Neural progenitor cell (in vitro differentiated cells): Measurements from ENCODE around the gene GABRA4. TPM values are rescaled to one million over a fixed set of nuclear protein-coding genes. Genes with fewer than 3 reads are reported as not detected.

ENCODE experiments used
- DNase-seq: peaks from one replicate; pipeline ENCODE4 v3.0.0-alpha.2; 2016; ENCODE audit warnings: low spot score
- H2AFZ ChIP-seq: fragments of 200-600 bp; sonication (generic); replicated peaks from 2 replicates; pipeline ENCODE4 v1.6.1; 2016; ENCODE audit warnings: antibody characterized with exemption
- H3F3A ChIP-seq: fragments of 200-600 bp; sonication (generic); 2 replicates; pipeline ENCODE4 v1.6.1; 2016; ENCODE audit warnings: antibody characterized with exemption, low read depth
- H3K27ac ChIP-seq: fragments of 200-600 bp; sonication (generic); 2 replicates; pipeline ENCODE4 v1.5.1; 2016; ENCODE audit warnings: mild to moderate bottlenecking
- H3K27me3 ChIP-seq: fragments of 200-600 bp; sonication (generic); 2 replicates; pipeline ENCODE4 v1.6.1; 2016; ENCODE audit warnings: mild to moderate bottlenecking, moderate library complexity
- H3K36me3 ChIP-seq: fragments of 200-600 bp; sonication (generic); 2 replicates; pipeline ENCODE4 v1.5.1; 2016
- H3K4me1 ChIP-seq: fragments of 200-600 bp; sonication (generic); 2 replicates; pipeline ENCODE4 v1.6.1; 2016; ENCODE audit warnings: mixed run types
- H3K4me2 ChIP-seq: fragments of 200-600 bp; sonication (generic); 2 replicates; pipeline ENCODE4 v1.6.1; 2016
- H3K4me3 ChIP-seq: fragments of 200-600 bp; sonication (generic); 2 replicates; pipeline ENCODE4 v1.5.1; 2016
- H3K79me2 ChIP-seq: fragments of 200-600 bp; sonication (generic); 2 replicates; pipeline ENCODE4 v1.6.1; 2016; ENCODE audit warnings: low read depth
- H3K9ac ChIP-seq: fragments of 200-600 bp; sonication (generic); 2 replicates; pipeline ENCODE4 v1.6.1; 2016
- H3K9me3 ChIP-seq: fragments of 200-600 bp; sonication (generic); 2 replicates; pipeline ENCODE4 v1.5.1; 2016; ENCODE audit warnings: low read depth
- H4K20me1 ChIP-seq: fragments of 200-600 bp; sonication (generic); 2 replicates; pipeline ENCODE4 v1.6.1; 2016; ENCODE audit warnings: low read depth
- H3K27ac Mint-ChIP-seq: 3 replicates; pipeline ENCODE4 v1.8.0; 2021; ENCODE audit warnings: mixed read lengths
- H3K27me3 Mint-ChIP-seq: 2 replicates; pipeline ENCODE4 v1.8.0; 2022; ENCODE audit warnings: low read depth, mild to moderate bottlenecking, inconsistent platforms, moderate library complexity, mixed read lengths; ENCODE audit not compliant: insufficient read depth
- H3K36me3 Mint-ChIP-seq: 3 replicates; pipeline ENCODE4 v1.8.0; 2021; ENCODE audit warnings: mixed read lengths
- H3K4me1 Mint-ChIP-seq: 3 replicates; pipeline ENCODE4 v1.8.0; 2021; ENCODE audit warnings: mixed read lengths
- H3K4me3 Mint-ChIP-seq: 3 replicates; pipeline ENCODE4 v1.8.0; 2021; ENCODE audit warnings: mild to moderate bottlenecking, moderate library complexity, mixed read lengths
- H3K9me3 Mint-ChIP-seq: 3 replicates; pipeline ENCODE4 v1.8.0; 2020; ENCODE audit warnings: mixed read lengths
- EZH2 ChIP-seq: fragments of 200-600 bp; sonication (generic); IDR thresholded peaks from 2 replicates; pipeline ENCODE4 v1.6.1; 2017; ENCODE audit warnings: antibody characterized with exemption, mild to moderate bottlenecking, moderate library complexity
- EZH2phosphoT487 ChIP-seq: fragments of 200-600 bp; sonication (generic); IDR thresholded peaks from 2 replicates; pipeline ENCODE4 v1.6.1; 2017; ENCODE audit warnings: antibody characterized with exemption
- total RNA-seq: library from RNA; depleted of rRNA; stranded (reverse); fragments of >200 nt; gene quantifications from 2 replicates; pipeline ENCODE4 v1.2.3, GENCODE V29; 2015; ENCODE audit warnings: low replicate concordance
- TF ChIP-seq, protein P1 (sequence below): fragments of 200-600 bp; sonication (generic); IDR thresholded peaks from 2 replicates; pipeline ENCODE4 v1.5.1; 2017; ENCODE audit warnings: antibody characterized with exemption, mild to moderate bottlenecking

The GABRA4 gene
- total RNA-seq, 1 donor from 2014 or later: not detected

DNA sequence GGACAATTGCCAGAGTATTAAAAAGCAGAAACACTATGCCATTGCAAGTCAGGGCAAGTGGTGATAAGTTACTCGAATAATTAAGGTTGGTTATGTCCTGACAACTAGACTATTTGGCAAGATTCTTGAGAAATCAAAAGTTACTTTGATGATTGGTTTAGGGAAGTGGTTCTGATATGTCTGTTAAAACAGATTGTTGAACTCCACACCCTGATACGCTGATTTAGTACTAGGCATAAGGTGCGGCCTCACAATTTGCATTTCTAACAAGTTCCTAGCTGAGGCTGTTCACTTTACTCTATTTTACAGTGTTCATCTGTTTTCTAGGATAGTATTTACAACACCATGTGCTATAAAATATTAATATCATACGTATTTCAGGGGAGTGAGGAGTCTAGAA is 12.5 kb downstream of the GABRA4 start:
- no peaks in the 10 kb centered on the region for H3K9me3 Mint-ChIP-seq
- peaks cover 3% of the 10 kb centered on the region for H3K27me3 ChIP-seq
- H3K4me1 ChIP-seq: no peaks in the 10 kb centered on the region
- H3K4me3 Mint-ChIP-seq: no peak overlapping the region
- H3K27me3 Mint-ChIP-seq: no peaks in the 10 kb centered on the region
- no peak overlapping the region for H2AFZ ChIP-seq
- H3K36me3 ChIP-seq: no peaks in the 10 kb centered on the region
- no peak overlapping the region for H3K4me3 ChIP-seq
- H3K79me2 ChIP-seq: no peaks in the 10 kb centered on the region
- H3K4me1 Mint-ChIP-seq: no peaks in the 10 kb centered on the region
- no peak for DNase-seq
- H3K4me2 ChIP-seq: no peak overlapping the region
- no peaks in the 10 kb centered on the region for H3K9me3 ChIP-seq
- no peaks in the 10 kb centered on the region for H3F3A ChIP-seq
- no peaks in the 10 kb centered on the region for H3K36me3 Mint-ChIP-seq
- TF ChIP-seq EZH2phosphoT487 (no peak), EZH2 (no peak)
- TF ChIP-seq, protein P1, sequence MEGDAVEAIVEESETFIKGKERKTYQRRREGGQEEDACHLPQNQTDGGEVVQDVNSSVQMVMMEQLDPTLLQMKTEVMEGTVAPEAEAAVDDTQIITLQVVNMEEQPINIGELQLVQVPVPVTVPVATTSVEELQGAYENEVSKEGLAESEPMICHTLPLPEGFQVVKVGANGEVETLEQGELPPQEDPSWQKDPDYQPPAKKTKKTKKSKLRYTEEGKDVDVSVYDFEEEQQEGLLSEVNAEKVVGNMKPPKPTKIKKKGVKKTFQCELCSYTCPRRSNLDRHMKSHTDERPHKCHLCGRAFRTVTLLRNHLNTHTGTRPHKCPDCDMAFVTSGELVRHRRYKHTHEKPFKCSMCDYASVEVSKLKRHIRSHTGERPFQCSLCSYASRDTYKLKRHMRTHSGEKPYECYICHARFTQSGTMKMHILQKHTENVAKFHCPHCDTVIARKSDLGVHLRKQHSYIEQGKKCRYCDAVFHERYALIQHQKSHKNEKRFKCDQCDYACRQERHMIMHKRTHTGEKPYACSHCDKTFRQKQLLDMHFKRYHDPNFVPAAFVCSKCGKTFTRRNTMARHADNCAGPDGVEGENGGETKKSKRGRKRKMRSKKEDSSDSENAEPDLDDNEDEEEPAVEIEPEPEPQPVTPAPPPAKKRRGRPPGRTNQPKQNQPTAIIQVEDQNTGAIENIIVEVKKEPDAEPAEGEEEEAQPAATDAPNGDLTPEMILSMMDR: no peak
- no peak overlapping the region for H3K27ac Mint-ChIP-seq
- H3K27ac ChIP-seq: no peak overlapping the region
- H4K20me1 ChIP-seq: no peaks in the 10 kb centered on the region
- no peak overlapping the region for H3K9ac ChIP-seq

DNA sequence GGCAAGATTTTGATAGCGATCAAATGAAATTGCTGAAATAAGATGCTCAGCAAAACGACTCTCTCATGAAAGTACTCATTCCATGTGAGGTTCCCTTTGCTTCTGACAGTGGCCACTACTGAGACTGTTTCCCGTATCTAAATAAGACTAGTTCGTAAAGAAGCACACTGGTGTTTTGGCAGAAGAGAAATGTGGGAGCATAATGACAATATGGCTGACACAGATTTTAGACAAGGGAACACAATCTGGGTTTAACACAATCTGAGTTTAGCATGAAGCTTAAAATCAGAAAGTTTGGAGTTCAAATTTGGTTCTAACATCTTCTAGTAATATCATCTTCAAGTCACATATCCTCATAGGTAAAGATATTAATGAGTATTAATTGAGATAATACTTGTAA is 13.7 kb downstream of the GABRA4 start:
- Mint-ChIP-seq H3K4me3 (no peak overlapping the region), H3K4me1 (no peaks in the 10 kb centered on the region), H3K9me3 (no peaks in the 10 kb centered on the region), H3K36me3 (no peaks in the 10 kb centered on the region), H3K27me3 (no peaks in the 10 kb centered on the region), H3K27ac (no peak overlapping the region)
- H3K4me3 ChIP-seq: no peak overlapping the region
- no peaks in the 10 kb centered on the region for H4K20me1 ChIP-seq
- H3K79me2 ChIP-seq: no peaks in the 10 kb centered on the region
- H3K27ac ChIP-seq: no peak overlapping the region
- no peaks in the 10 kb centered on the region for H3K36me3 ChIP-seq
- no peak overlapping the region for H3K9ac ChIP-seq
- H3K9me3 ChIP-seq: no peaks in the 10 kb centered on the region
- H3K4me1 ChIP-seq: no peaks in the 10 kb centered on the region
- H2AFZ ChIP-seq: no peak overlapping the region
- TF ChIP-seq EZH2phosphoT487 (no peak), EZH2 (no peak)
- TF ChIP-seq, protein P1: no peak
- DNase-seq: no peak
- no peaks in the 10 kb centered on the region for H3F3A ChIP-seq
- no peak overlapping the region for H3K4me2 ChIP-seq
- H3K27me3 ChIP-seq: no peaks in the 10 kb centered on the region

DNA sequence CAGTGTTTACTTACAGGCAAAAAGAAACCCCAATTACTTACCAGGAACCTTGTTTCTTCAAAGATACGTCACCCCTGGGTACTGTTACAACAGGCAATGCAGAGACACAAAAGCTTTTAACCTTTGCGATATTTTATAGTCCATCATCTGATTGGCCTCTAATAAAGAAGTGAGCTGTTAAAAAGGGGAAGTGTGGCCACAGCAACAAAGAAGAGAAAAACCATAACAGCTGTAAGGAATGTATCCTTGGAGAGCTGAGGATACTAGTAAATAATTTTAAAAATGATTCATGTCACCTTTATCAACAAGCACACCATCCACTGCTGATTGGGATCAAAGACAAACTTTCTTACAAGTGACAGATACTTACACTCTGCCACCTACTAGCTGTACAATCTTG is 14.1 kb downstream of the GABRA4 start:
- Histone ChIP-seq H3F3A (no peaks in the 10 kb centered on the region), H2AFZ (no peak overlapping the region), H3K9me3 (no peaks in the 10 kb centered on the region), H4K20me1 (no peaks in the 10 kb centered on the region), H3K4me2 (no peak overlapping the region), H3K79me2 (no peaks in the 10 kb centered on the region), H3K27ac (no peak overlapping the region), H3K9ac (no peak overlapping the region), H3K27me3 (peaks cover 3% of the 10 kb centered on the region), H3K4me3 (no peak overlapping the region), H3K36me3 (no peaks in the 10 kb centered on the region), H3K4me1 (no peaks in the 10 kb centered on the region)
- Mint-ChIP-seq H3K27me3 (no peaks in the 10 kb centered on the region), H3K36me3 (no peaks in the 10 kb centered on the region), H3K4me1 (no peaks in the 10 kb centered on the region), H3K27ac (no peak overlapping the region), H3K9me3 (no peaks in the 10 kb centered on the region), H3K4me3 (no peak overlapping the region)
- TF ChIP-seq EZH2 (no peak), EZH2phosphoT487 (no peak)
- TF ChIP-seq, protein P1: no peak
- no peak for DNase-seq
